Hindlimb muscle (tissue), 1 donor: ENCODE data around the gene ZNF660. TPM values are rescaled to one million over a fixed set of nuclear protein-coding genes. Genes with fewer than 3 reads are reported as not detected.

Source experiments
- DNase-seq: peaks from one replicate; pipeline ENCODE4 v3.0.0-alpha.2; 2013
- polyA plus RNA-seq: library from polyadenylated mRNA; unstranded; fragments of 120-200 nt; gene quantifications from one replicate; pipeline ENCODE4 v1.2.1, GENCODE V29; 2013; ENCODE audit not compliant: insufficient read length

The ZNF660 gene
- polyA plus RNA-seq, 1 donor, result 5.7 TPM

GRCh38 chr3:44632193-44632592 is 47.4 kb downstream of the ZNF660 start:
- DNase-seq, result no peak

- no peak for DNase-seq
Measured at GRCh38 chr3:44642337-44642736, 57.6 kb downstream of the ZNF660 start.

GRCh38 chr3:44643024-44643423 is 58.3 kb downstream of the ZNF660 start:
- no peak for DNase-seq

- no peak for DNase-seq
Measured at GRCh38 chr3:44647771-44648170, 63.0 kb downstream of the ZNF660 start.

- DNase-seq, result peak; percentile 72
Measured at GRCh38 chr3:44648564-44649229, 63.9 kb downstream of the ZNF660 start, which contains the start of gene ZNF35. TSS of gene ZNF35 (plus strand) at chr3:44648732. CDS start at chr3:44651068, 2,336 bp downstream.

Other genes starting within 250 kb of the ZNF660 start
- 25.5 TPM for gene TCAIM, start 246.2 kb upstream of the ZNF660 start, polyA plus RNA-seq
- gene ZNF445, start 107.3 kb upstream of the ZNF660 start, polyA plus RNA-seq, result 19.4 TPM
- gene ZKSCAN7, start 29.8 kb upstream of the ZNF660 start, polyA plus RNA-seq, result 7.3 TPM
- gene ZNF197, start 40.1 kb downstream of the ZNF660 start, polyA plus RNA-seq, result 15.0 TPM
- gene ZNF35, start 63.8 kb downstream of the ZNF660 start, polyA plus RNA-seq, result 6.2 TPM
- gene ZNF502, start 127.7 kb downstream of the ZNF660 start, polyA plus RNA-seq, result 5.8 TPM
- 5.2 TPM for gene ZNF501, start 144.7 kb downstream of the ZNF660 start, polyA plus RNA-seq
- gene KIAA1143, start 176.7 kb downstream of the ZNF660 start, polyA plus RNA-seq, result 32.0 TPM
- 9.2 TPM for gene KIF15, start 176.8 kb downstream of the ZNF660 start, polyA plus RNA-seq